ENCODE data around the gene VPS54.

GRCh38 chr2:63861220-63861822 lies 157.9 kb downstream of the VPS54 start:
- TF ChIP-seq POLR2A (IDR thresholded peaks at IDR 0.05; ENCODE audit: low read length) (no peak), GATA1 (IDR thresholded peaks at IDR 0.05; ENCODE audit: low read depth, low read length) (no peak)

Data from erythroblast (primary cell).